K562 (cell line): ENCODE data around the gene OBSL1. TPM values are rescaled to one million over a fixed set of nuclear protein-coding genes. Genes with fewer than 3 reads are reported as not detected.

Experiments used
- ATAC-seq: fragments of 200-7000 bp; cut with Tn5 transposase; 3 replicates; pipeline ENCODE4 v1.9.1; 2020; ENCODE audit warnings: moderate library complexity
- BruUV-seq: library from RNA; stranded (reverse); fragments of 400-500 nt; replicated peaks from 2 replicates; lab custom pipeline; 2021; lab: Mats Ljungman, UMichigan
- CTCF ChIA-PET: fragments of 300-600 bp; formaldehyde crosslinking; extraction: SDS; loops from one replicate; lab custom pipeline; 2021; ENCODE audit warnings: low intra/inter-chr PET ratio; lab: Yijun Ruan, JAX
- POLR2A ChIA-PET: fragments of 300-600, 350-650 bp; sonication (Branson Sonifier 250); formaldehyde crosslinking; extraction: SDS; loops from one replicate; lab custom pipeline; 2021; ENCODE audit warnings: antibody characterized with exemption, inconsistent platforms; lab: Yijun Ruan, JAX
- DNase-seq, 4 experiments: peaks; one replicate each; pipeline versions ENCODE4 v3.0.0 to v3.0.0-alpha.2; 2011 to 2018; ENCODE audit warnings: low spot score in 3 of 4, mixed read lengths in 3 of 4; ENCODE audit errors: extremely low read depth in 1 of 4
- FAIRE-seq: peaks from 2 replicates; lab custom pipeline; 2011; peaks lifted over from hg19 to GRCh38; lab: Jason Lieb, UNC
- H2AFZ ChIP-seq: 2 replicates; pipeline ENCODE4 v1.6.0; 2011; ENCODE audit warnings: low read depth, low read length, control low read depth, inconsistent platforms
- H3K27ac ChIP-seq: fragments of 200-600 bp; 3 replicates; pipeline ENCODE4 v1.8.0; 2011; ENCODE audit warnings: low read depth, mild to moderate bottlenecking, control low read depth, inconsistent platforms, low read length, moderate library complexity, mixed read lengths; ENCODE audit errors: extremely low read depth
- H3K27me3 ChIP-seq, 2 experiments: fragments of 300-600 bp in 1 of 2; 2 replicates in 1 of 2; 3 replicates in 1 of 2; pipeline versions ENCODE4 v1.6.0 to v1.8.0; 2011; ENCODE audit warnings: inconsistent platforms in 2 of 2, low read length in 2 of 2, mild to moderate bottlenecking in 1 of 2, mixed read lengths in 1 of 2, moderate library complexity in 1 of 2; ENCODE audit not compliant: control insufficient read depth in 2 of 2, insufficient read depth in 2 of 2
- H3K36me3 ChIP-seq: fragments of 300-600 bp; 3 replicates; pipeline ENCODE4 v1.8.0; 2011; ENCODE audit warnings: mild to moderate bottlenecking, low read length, inconsistent platforms; ENCODE audit not compliant: control insufficient read depth, insufficient read depth
- H3K4me1 ChIP-seq, 2 experiments: fragments of 200-600 bp in 1 of 2; replicated peaks in 1 of 2; 2 replicates in 1 of 2; 3 replicates in 1 of 2; pipeline versions ENCODE4 v1.5.1 to v1.8.0; 2011; ENCODE audit warnings: inconsistent platforms in 2 of 2, low read length in 2 of 2, mild to moderate bottlenecking in 1 of 2, mixed read lengths in 1 of 2, moderate library complexity in 1 of 2; ENCODE audit not compliant: control insufficient read depth in 2 of 2, insufficient read depth in 2 of 2
- H3K4me2 ChIP-seq: 2 replicates; pipeline ENCODE4 v1.6.1; 2011; ENCODE audit warnings: low read length, control low read depth, inconsistent platforms, mixed read lengths; ENCODE audit not compliant: insufficient read depth
- H3K4me3 ChIP-seq: fragments of 200-600 bp; sonication (generic), shearing (Covaris generic); 2 replicates; pipeline ENCODE4 v1.5.1; 2016; ENCODE audit warnings: control low read depth, inconsistent platforms
- H3K79me2 ChIP-seq: fragments of 200-600 bp; 3 replicates; pipeline ENCODE4 v1.8.0; 2011; ENCODE audit warnings: low read length, inconsistent platforms; ENCODE audit not compliant: control insufficient read depth, insufficient read depth
- H3K9ac ChIP-seq, 2 experiments: 2 replicates each; pipeline versions ENCODE4 v1.6.0 to v1.6.1; 2011; ENCODE audit warnings: low read depth in 2 of 2, low read length in 2 of 2, control low read depth in 1 of 2, inconsistent platforms in 1 of 2, mild to moderate bottlenecking in 1 of 2, mixed read lengths in 1 of 2; ENCODE audit not compliant: insufficient read depth in 1 of 2
- H3K9me1 ChIP-seq: one replicate; pipeline ENCODE4 v1.6.0; 2011; ENCODE audit warnings: inconsistent platforms, mild to moderate bottlenecking, low read length, moderate library complexity; ENCODE audit not compliant: control insufficient read depth, insufficient read depth
- H3K9me3 ChIP-seq: replicated peaks from 2 replicates; pipeline ENCODE4 v1.5.1; 2011; ENCODE audit warnings: low read depth, low read length, inconsistent platforms; ENCODE audit not compliant: control insufficient read depth, insufficient read depth
- H4K20me1 ChIP-seq: replicated peaks from 2 replicates; pipeline ENCODE4 v1.6.1; 2011; ENCODE audit warnings: low read length, inconsistent platforms, mixed read lengths; ENCODE audit not compliant: control insufficient read depth, insufficient read depth
- ATF2 ChIP-seq: sonication (generic); formaldehyde crosslinking; IDR thresholded peaks from 2 replicates; pipeline ENCODE4 v1.8.1; 2022; ENCODE audit warnings: missing genetic modification reagents
- CBX1 ChIP-seq: sonication (generic); IDR thresholded peaks from 2 replicates; pipeline ENCODE4 v1.6.1; 2016; ENCODE audit warnings: antibody characterized with exemption, low read depth, mild to moderate bottlenecking
- CREM ChIP-seq: IDR thresholded peaks from 2 replicates; pipeline ENCODE4 v1.6.1; 2014; ENCODE audit warnings: antibody characterized with exemption, low read depth
- ELF4 ChIP-seq: fragments of 450-650 bp; formaldehyde crosslinking; IDR thresholded peaks from 2 replicates; pipeline ENCODE4 v1.4.0; 2022; ENCODE audit warnings: missing genetic modification characterization
- HMGN3 ChIP-seq: IDR thresholded peaks from 2 replicates; pipeline ENCODE4 v1.6.1; 2011; ENCODE audit warnings: borderline replicate concordance, low read depth, mild to moderate bottlenecking, mixed read lengths, low read length; ENCODE audit not compliant: insufficient read length; ENCODE audit errors: extremely low read depth
- HNRNPLL ChIP-seq: fragments of 200-400 bp; formaldehyde crosslinking; IDR thresholded peaks from 2 replicates; pipeline ENCODE4 v1.6.1; 2017; ENCODE audit warnings: low read length, low read depth, mild to moderate bottlenecking; ENCODE audit not compliant: poor library complexity, severe bottlenecking
- NCOR1 ChIP-seq: fragments of 450-650 bp; IDR thresholded peaks from 2 replicates; pipeline ENCODE4 v1.6.1; 2016; ENCODE audit warnings: mild to moderate bottlenecking, moderate library complexity
- NR2C2 ChIP-seq, 2 experiments: fragments of 200-800 bp in 1 of 2; sonication (Bioruptor generic) in 1 of 2; sonication (generic) in 1 of 2; formaldehyde crosslinking in 1 of 2; IDR thresholded peaks; 2 replicates each; pipeline versions ENCODE4 v1.6.1 to v1.8.0; 2016 to 2022; ENCODE audit warnings: mild to moderate bottlenecking in 1 of 2, missing compliant biosample characterization in 1 of 2, missing genetic modification characterization in 1 of 2, missing genetic modification reagents in 1 of 2
- PTRF ChIP-seq: fragments of 450-650 bp; IDR thresholded peaks from 2 replicates; pipeline ENCODE4 v1.6.1; 2016; ENCODE audit warnings: mild to moderate bottlenecking, missing genetic modification characterization, missing compliant biosample characterization
- TRIM24 ChIP-seq, 2 experiments: fragments of 450-650 bp; IDR thresholded peaks; 2 replicates each; pipeline ENCODE4 v1.6.1; 2016
- ZBTB7A ChIP-seq: IDR thresholded peaks from 2 replicates; pipeline ENCODE4 v1.6.1; 2011; ENCODE audit warnings: low read depth, mild to moderate bottlenecking, low read length, moderate library complexity, borderline replicate concordance; ENCODE audit not compliant: control insufficient read depth
- ZNF785 ChIP-seq: fragments of 250-450 bp; sonication (Bioruptor Pico); IDR thresholded peaks from 2 replicates; pipeline ENCODE4 v1.4.0; 2020; ENCODE audit warnings: mild to moderate bottlenecking
- ZSCAN29 ChIP-seq: fragments of 450-650 bp; IDR thresholded peaks from 2 replicates; pipeline ENCODE4 v1.6.1; 2017
- WGBS: fragments of 100-300 bp; shearing (Covaris generic); methylation state at CpG from one replicate; pipeline ENCODE4 v1.1.6; 2016; ENCODE audit warnings: low coverage, mixed read lengths; ENCODE audit not compliant: insufficient coverage; ENCODE audit errors: missing lambda C conversion rate; 5-methylcytosine and 5-hydroxymethylcytosine counted together
- in situ Hi-C: fragments of 300-500 bp; cut with MboI; formaldehyde crosslinking; loops from 4 replicates; pipeline ENCODE4 v1.15.0; 2018; ENCODE audit warnings: inconsistent platforms, mixed read lengths
- intact Hi-C: fragments of 100-400 bp; cut with micrococcal nuclease; formaldehyde crosslinking; loops from 2 replicates; pipeline ENCODE4 v1.14.2; 2022
- polyA plus RNA-seq, 8 experiments: library from polyadenylated mRNA; depleted of rRNA in 4 of 8; stranded (reverse) in 5 of 8; unstranded in 3 of 8; fragments of >200 nt; fragmentation: Nextera tagmentation in 2 of 8; fragmentation: Illumina TruSeq in 1 of 8; extraction: Ambion mirVana in 2 of 8; extraction: Trizol in 1 of 8; gene quantifications; 2 replicates each; pipeline versions ENCODE4 v1.2.1 to v1.2.3, GENCODE V29; 2011 to 2014; ENCODE audit warnings: inconsistent platforms in 1 of 8, missing spikeins in 1 of 8
- total RNA-seq, 7 experiments: library from RNA; depleted of rRNA in 6 of 7; stranded (reverse); fragments of >200 nt in 6 of 7; fragmentation: Illumina TruSeq in 2 of 7; extraction: Trizol in 2 of 7; gene quantifications; 2 replicates each; pipeline versions ENCODE4 v1.2.1 to v1.2.3, GENCODE V29; 2011 to 2021; ENCODE audit warnings: low replicate concordance in 1 of 7
- TF ChIP-seq, protein P1 (sequence below): fragments of 450-650 bp; IDR thresholded peaks from 2 replicates; pipeline ENCODE4 v1.6.1; 2018; ENCODE audit not compliant: partially characterized antibody
- TF ChIP-seq, protein P2 (sequence below): fragments of 450-650 bp; formaldehyde crosslinking; IDR thresholded peaks from 2 replicates; pipeline ENCODE4 v1.4.0; 2020; ENCODE audit warnings: mild to moderate bottlenecking

The OBSL1 gene
- total and polyA plus RNA-seq, 9 of the 15 experiments (the other 6 are each of a cell fraction or from before 2014, with no cell fraction given) = 1.2 to 26.6 (median 8.6) TPM

DNA sequence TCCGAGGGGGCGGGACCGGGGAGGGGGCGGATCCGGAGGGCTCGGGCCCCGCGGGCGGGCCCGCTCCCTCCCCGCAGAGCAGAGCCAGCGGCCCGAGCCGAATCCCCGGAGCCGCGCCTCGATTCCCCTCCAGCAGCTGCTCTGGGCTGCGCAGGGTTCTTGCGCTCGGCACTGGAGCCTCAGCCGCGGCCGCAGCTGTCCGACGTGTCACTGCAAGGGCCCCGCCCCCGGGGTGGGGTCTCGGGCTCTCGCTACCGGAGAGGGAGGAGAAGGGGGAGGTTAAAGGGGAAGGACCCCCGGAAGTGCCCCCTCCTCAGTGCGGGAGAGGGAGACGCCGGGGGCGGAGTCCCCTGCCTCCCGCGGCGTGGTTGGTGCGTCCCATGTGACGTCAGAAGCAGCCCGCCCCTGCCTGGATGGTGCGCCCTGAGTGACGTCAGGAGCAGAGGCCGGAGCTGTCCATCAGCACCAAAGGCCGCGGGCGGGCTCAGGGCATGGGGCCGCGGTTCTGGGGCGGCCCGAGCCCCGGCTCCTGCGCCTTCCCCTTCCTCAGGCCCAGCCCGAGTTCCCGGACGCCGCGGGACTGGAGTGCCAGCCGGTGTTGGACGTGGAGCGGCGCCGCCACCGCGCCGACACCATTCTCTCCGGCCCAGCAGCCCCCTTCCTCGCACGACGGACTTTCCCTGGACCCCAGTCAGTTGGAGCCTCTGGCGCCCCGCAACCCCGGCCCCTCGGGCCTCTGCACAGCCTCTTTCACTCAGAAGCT is 27.6 kb downstream of the OBSL1 start, which contains the start of the genes CHPF and TMEM198:
Gene CHPF (minus strand): TSS at position 214 of the 763 bp plus-strand sequence. CDS start 271 bp downstream, outside the sequence.
Gene TMEM198 (plus strand): TSS at position 433 of the 763 bp plus-strand sequence. CDS start 700 bp downstream, outside the sequence.
- Histone ChIP-seq H3K27me3 (no peaks in the 10 kb centered on the region), H3K9me1 (no peaks in the 10 kb centered on the region), H3K4me3 (peak within 1 kb of the TSS; percentile 83), H3K9ac (peak within 1 kb of the TSS; percentile 64 to 94), H3K36me3 (peaks cover 26% of the 10 kb centered on the region; the same call in 2 of the 3 replicates), H3K27ac (peak within 1 kb of the TSS; percentile 74), H3K4me1 (peaks cover 0 to 53% of the 10 kb centered on the region in 2 experiments; a peak in 3 of 5 replicates), H3K9me3 (no peaks in the 10 kb centered on the region), H4K20me1 (peaks cover 10% of the 10 kb centered on the region; the same call in 1 of the 2 replicates), H3K79me2 (peaks cover 17% of the 10 kb centered on the region), H2AFZ (peak within 1 kb of the TSS; percentile 55; the same call in 1 of the 2 replicates), H3K4me2 (peak within 1 kb of the TSS; percentile 75)
- CTCF ChIA-PET = interaction anchor here (0.7 to 3.8 kb wide), 3 partner anchors 99 to 146 kb away, joined by 3 to 80 read pairs (median 22); no protein-coding TSS in a partner anchor
- no TSS peak for BruUV-seq
- peak; percentile 90 for FAIRE-seq
- POLR2A ChIA-PET = no interaction called here
- DNase-seq = peak; percentile 92 to 98 (median 94)
- ATAC-seq = peak; percentile 89
- intact Hi-C loops = loop anchor here (2.0 to 5.0 kb wide), 3 partner anchors 27 to 183 kb away; partner anchors contain the start of genes OBSL1 and SLC4A3
- in situ Hi-C loops = loop anchor here (5.0 to 10.0 kb wide), 2 partner anchors 99 to 151 kb away; no protein-coding TSS in a partner anchor
- WGBS = 1% methylated on average over 20 of the region's 75 CpGs
- TF ChIP-seq CREM (peak; percentile 98), ELF4 (CRISPR knock-in tag) (no peak), TRIM24 (IDR thresholded peaks at IDR 0.05) (0 out of 4 replicates have a peak, but pooled peaks of 1 of the 2 experiments have one; percentile 8), CBX1 (no peak), NCOR1 (no peak), ZSCAN29 (no peak), ZNF785 (CRISPR knock-in tag) (no peak), HNRNPLL (peak; percentile 60), ZBTB7A (peak; percentile 100), PTRF (tag) (no peak), NR2C2 (CRISPR knock-in tag; IDR thresholded peaks at IDR 0.05) (0 out of 2 replicates have a peak, but pooled peaks have one; percentile 31), NR2C2 (tag; IDR thresholded peaks at IDR 0.05) (peak; percentile 92), HMGN3 (peak; percentile 62), ATF2 (CRISPR knock-in tag) (peak; percentile 63; the same call in 1 of the 2 replicates)
- TF ChIP-seq, protein P1, sequence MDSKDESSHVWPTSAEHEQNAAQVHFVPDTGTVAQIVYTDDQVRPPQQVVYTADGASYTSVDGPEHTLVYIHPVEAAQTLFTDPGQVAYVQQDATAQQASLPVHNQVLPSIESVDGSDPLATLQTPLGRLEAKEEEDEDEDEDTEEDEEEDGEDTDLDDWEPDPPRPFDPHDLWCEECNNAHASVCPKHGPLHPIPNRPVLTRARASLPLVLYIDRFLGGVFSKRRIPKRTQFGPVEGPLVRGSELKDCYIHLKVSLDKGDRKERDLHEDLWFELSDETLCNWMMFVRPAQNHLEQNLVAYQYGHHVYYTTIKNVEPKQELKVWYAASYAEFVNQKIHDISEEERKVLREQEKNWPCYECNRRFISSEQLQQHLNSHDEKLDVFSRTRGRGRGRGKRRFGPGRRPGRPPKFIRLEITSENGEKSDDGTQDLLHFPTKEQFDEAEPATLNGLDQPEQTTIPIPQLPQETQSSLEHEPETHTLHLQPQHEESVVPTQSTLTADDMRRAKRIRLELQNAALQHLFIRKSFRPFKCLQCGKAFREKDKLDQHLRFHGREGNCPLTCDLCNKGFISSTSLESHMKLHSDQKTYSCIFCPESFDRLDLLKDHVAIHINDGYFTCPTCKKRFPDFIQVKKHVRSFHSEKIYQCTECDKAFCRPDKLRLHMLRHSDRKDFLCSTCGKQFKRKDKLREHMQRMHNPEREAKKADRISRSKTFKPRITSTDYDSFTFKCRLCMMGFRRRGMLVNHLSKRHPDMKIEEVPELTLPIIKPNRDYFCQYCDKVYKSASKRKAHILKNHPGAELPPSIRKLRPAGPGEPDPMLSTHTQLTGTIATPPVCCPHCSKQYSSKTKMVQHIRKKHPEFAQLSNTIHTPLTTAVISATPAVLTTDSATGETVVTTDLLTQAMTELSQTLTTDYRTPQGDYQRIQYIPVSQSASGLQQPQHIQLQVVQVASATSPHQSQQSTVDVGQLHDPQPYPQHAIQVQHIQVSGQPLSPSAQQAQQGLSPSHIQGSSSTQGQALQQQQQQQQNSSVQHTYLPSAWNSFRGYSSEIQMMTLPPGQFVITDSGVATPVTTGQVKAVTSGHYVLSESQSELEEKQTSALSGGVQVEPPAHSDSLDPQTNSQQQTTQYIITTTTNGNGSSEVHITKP = peak; percentile 97
- TF ChIP-seq, protein P2, sequence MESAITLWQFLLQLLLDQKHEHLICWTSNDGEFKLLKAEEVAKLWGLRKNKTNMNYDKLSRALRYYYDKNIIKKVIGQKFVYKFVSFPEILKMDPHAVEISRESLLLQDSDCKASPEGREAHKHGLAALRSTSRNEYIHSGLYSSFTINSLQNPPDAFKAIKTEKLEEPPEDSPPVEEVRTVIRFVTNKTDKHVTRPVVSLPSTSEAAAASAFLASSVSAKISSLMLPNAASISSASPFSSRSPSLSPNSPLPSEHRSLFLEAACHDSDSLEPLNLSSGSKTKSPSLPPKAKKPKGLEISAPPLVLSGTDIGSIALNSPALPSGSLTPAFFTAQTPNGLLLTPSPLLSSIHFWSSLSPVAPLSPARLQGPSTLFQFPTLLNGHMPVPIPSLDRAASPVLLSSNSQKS (CRISPR knock-in tag) = no peak
